ENCODE results near the gene FARS2.
A peak's percentile ranks its signal among the peaks of the same experiment; 100 is the strongest.

The FARS2 gene

GRCh38 chr6:5517796-5518195 is 256.5 kb downstream of the FARS2 start:
- peak; percentile 75 for FAIRE-seq
- no peak for DNase-seq (ENCODE audit: insufficient read length)
- TF ChIP-seq POLR2A (IDR thresholded peaks at IDR 0.05; ENCODE audit: low read depth, low read length) (no peak), POLR2AphosphoS5 (IDR thresholded peaks at IDR 0.05; ENCODE audit: low read depth, low read length) (no peak), TAF1 (IDR thresholded peaks at IDR 0.05; ENCODE audit: borderline replicate concordance, low read depth, low read length) (no peak)

GRCh38 chr6:5518936-5519491 is 257.7 kb downstream of the FARS2 start:
- FAIRE-seq = peak; percentile 40
- TF ChIP-seq POLR2A (IDR thresholded peaks at IDR 0.05; ENCODE audit: low read depth, low read length) (no peak), POLR2AphosphoS5 (IDR thresholded peaks at IDR 0.05; ENCODE audit: low read depth, low read length) (no peak), TAF1 (IDR thresholded peaks at IDR 0.05; ENCODE audit: borderline replicate concordance, low read depth, low read length) (no peak)

GRCh38 chr6:5520796-5521195 is 259.5 kb downstream of the FARS2 start:
- no peak for FAIRE-seq
- no peak for DNase-seq (ENCODE audit: insufficient read length)
- TF ChIP-seq TAF1 (IDR thresholded peaks at IDR 0.05; ENCODE audit: borderline replicate concordance, low read depth, low read length) (no peak), POLR2A (IDR thresholded peaks at IDR 0.05; ENCODE audit: low read depth, low read length) (no peak), POLR2AphosphoS5 (IDR thresholded peaks at IDR 0.05; ENCODE audit: low read depth, low read length) (no peak)

More at GRCh38 chr6:5518936-5519491, 257.7 kb downstream of the FARS2 start:
- DNase-seq (ENCODE audit: insufficient read length) = no peak

GRCh38 chr6:5521322-5521721 is 260.0 kb downstream of the FARS2 start:
- no peak for TF ChIP-seq POLR2A (IDR thresholded peaks at IDR 0.05; ENCODE audit: low read depth, low read length)
- no peak for TF ChIP-seq POLR2AphosphoS5 (IDR thresholded peaks at IDR 0.05; ENCODE audit: low read depth, low read length)
- TF ChIP-seq TAF1 (IDR thresholded peaks at IDR 0.05; ENCODE audit: borderline replicate concordance, low read depth, low read length) = no peak
- DNase-seq (ENCODE audit: insufficient read length) (no peak), FAIRE-seq (no peak)

GRCh38 chr6:5522147-5522546 is 260.8 kb downstream of the FARS2 start:
- DNase-seq (ENCODE audit: insufficient read length) (no peak), FAIRE-seq (peak; percentile 48)
- no peak for TF ChIP-seq POLR2AphosphoS5 (IDR thresholded peaks at IDR 0.05; ENCODE audit: low read depth, low read length)
- no peak for TF ChIP-seq POLR2A (IDR thresholded peaks at IDR 0.05; ENCODE audit: low read depth, low read length)
- no peak for TF ChIP-seq TAF1 (IDR thresholded peaks at IDR 0.05; ENCODE audit: borderline replicate concordance, low read depth, low read length)

GRCh38 chr6:5524110-5524509 is 262.8 kb downstream of the FARS2 start:
- TF ChIP-seq POLR2A (IDR thresholded peaks at IDR 0.05; ENCODE audit: low read depth, low read length) = no peak
- no peak for TF ChIP-seq POLR2AphosphoS5 (IDR thresholded peaks at IDR 0.05; ENCODE audit: low read depth, low read length)
- no peak for TF ChIP-seq TAF1 (IDR thresholded peaks at IDR 0.05; ENCODE audit: borderline replicate concordance, low read depth, low read length)
- no peak for FAIRE-seq
- no peak for DNase-seq (ENCODE audit: insufficient read length)

- DNase-seq (ENCODE audit: insufficient read length) (no peak), FAIRE-seq (no peak)
- TF ChIP-seq TAF1 (IDR thresholded peaks at IDR 0.05; ENCODE audit: borderline replicate concordance, low read depth, low read length) (no peak), POLR2AphosphoS5 (IDR thresholded peaks at IDR 0.05; ENCODE audit: low read depth, low read length) (no peak), POLR2A (IDR thresholded peaks at IDR 0.05; ENCODE audit: low read depth, low read length) (no peak)
Measured at GRCh38 chr6:5525209-5525608, 263.9 kb downstream of the FARS2 start.

GRCh38 chr6:5529015-5529414 is 267.7 kb downstream of the FARS2 start:
- FAIRE-seq (no peak), DNase-seq (ENCODE audit: insufficient read length) (no peak)
- TF ChIP-seq POLR2AphosphoS5 (IDR thresholded peaks at IDR 0.05; ENCODE audit: low read depth, low read length) (no peak), TAF1 (IDR thresholded peaks at IDR 0.05; ENCODE audit: borderline replicate concordance, low read depth, low read length) (no peak), POLR2A (IDR thresholded peaks at IDR 0.05; ENCODE audit: low read depth, low read length) (no peak)

- DNase-seq (ENCODE audit: insufficient read length) = no peak
- FAIRE-seq = no peak
- TF ChIP-seq POLR2AphosphoS5 (IDR thresholded peaks at IDR 0.05; ENCODE audit: low read depth, low read length) (no peak), POLR2A (IDR thresholded peaks at IDR 0.05; ENCODE audit: low read depth, low read length) (no peak), TAF1 (IDR thresholded peaks at IDR 0.05; ENCODE audit: borderline replicate concordance, low read depth, low read length) (no peak)
Measured at GRCh38 chr6:5529733-5530132, 268.4 kb downstream of the FARS2 start.

GRCh38 chr6:5531161-5531560 is 269.8 kb downstream of the FARS2 start:
- no peak for TF ChIP-seq TAF1 (IDR thresholded peaks at IDR 0.05; ENCODE audit: borderline replicate concordance, low read depth, low read length)
- no peak for TF ChIP-seq POLR2A (IDR thresholded peaks at IDR 0.05; ENCODE audit: low read depth, low read length)
- TF ChIP-seq POLR2AphosphoS5 (IDR thresholded peaks at IDR 0.05; ENCODE audit: low read depth, low read length) = no peak
- FAIRE-seq = no peak
- DNase-seq (ENCODE audit: insufficient read length) = no peak

- TF ChIP-seq POLR2A (IDR thresholded peaks at IDR 0.05; ENCODE audit: low read depth, low read length) (no peak), TAF1 (IDR thresholded peaks at IDR 0.05; ENCODE audit: borderline replicate concordance, low read depth, low read length) (no peak), POLR2AphosphoS5 (IDR thresholded peaks at IDR 0.05; ENCODE audit: low read depth, low read length) (no peak)
- DNase-seq (ENCODE audit: insufficient read length) = no peak
- FAIRE-seq = no peak
Measured at GRCh38 chr6:5531853-5532375, 270.6 kb downstream of the FARS2 start.

- TF ChIP-seq POLR2AphosphoS5 (IDR thresholded peaks at IDR 0.05; ENCODE audit: low read depth, low read length) (no peak), TAF1 (IDR thresholded peaks at IDR 0.05; ENCODE audit: borderline replicate concordance, low read depth, low read length) (no peak), POLR2A (IDR thresholded peaks at IDR 0.05; ENCODE audit: low read depth, low read length) (no peak)
- FAIRE-seq (no peak), DNase-seq (ENCODE audit: insufficient read length) (no peak)
Measured at GRCh38 chr6:5532941-5533340, 271.6 kb downstream of the FARS2 start.
